ENCODE results near the gene RAB31.

Gene RAB31

GRCh38 chr18:9700261-9700796 lies 7.8 kb upstream of the RAB31 start:
- TF ChIP-seq ZNF335 (tag by site-specific recombination; conservative IDR thresholded peaks at IDR 0.05) (peak; percentile 51), KLF10 (tag by site-specific recombination; IDR thresholded peaks at IDR 0.05) (0 out of 2 replicates have a peak, but pooled peaks have one; percentile 33), ZNF692 (tag by site-specific recombination; IDR thresholded peaks at IDR 0.05) (no peak), TRIM28 (IDR thresholded peaks at IDR 0.05; ENCODE audit: borderline replicate concordance, low read length) (peak; percentile 73; the same call in 1 of the 2 replicates), PRDM6 (tag by site-specific recombination; IDR thresholded peaks at IDR 0.05) (peak; percentile 68), ZNF280C (tag by site-specific recombination; IDR thresholded peaks at IDR 0.05) (no peak), ZBTB20 (tag by site-specific recombination; IDR thresholded peaks at IDR 0.05) (no peak), ZNF596 (tag by site-specific recombination; IDR thresholded peaks at IDR 0.05) (no peak), ZNF155 (tag by site-specific recombination; IDR thresholded peaks at IDR 0.05) (no peak), ZBTB44 (tag by site-specific recombination; IDR thresholded peaks at IDR 0.05) (no peak), KLF17 (tag by site-specific recombination; IDR thresholded peaks at IDR 0.05) (no peak), BCL6B (tag by site-specific recombination; IDR thresholded peaks at IDR 0.05) (peak; percentile 65; the same call in 1 of the 2 replicates), ZNF449 (tag by site-specific recombination; IDR thresholded peaks at IDR 0.05) (no peak), FEZF1 (tag by site-specific recombination; IDR thresholded peaks at IDR 0.05) (peak; percentile 96), ZNF423 (tag by site-specific recombination; IDR thresholded peaks at IDR 0.05) (no peak), OSR2 (tag by site-specific recombination; IDR thresholded peaks at IDR 0.05) (0 out of 2 replicates have a peak, but pooled peaks have one; percentile 33), ZNF843 (tag by site-specific recombination; IDR thresholded peaks at IDR 0.05) (0 out of 2 replicates have a peak, but pooled peaks have one; percentile 19), ZNF140 (tag by site-specific recombination; IDR thresholded peaks at IDR 0.05) (no peak), ZNF133 (tag by site-specific recombination; IDR thresholded peaks at IDR 0.05) (no peak), ZBTB17 (tag by site-specific recombination; IDR thresholded peaks at IDR 0.05) (0 out of 2 replicates have a peak, but pooled peaks have one; percentile 30), IKZF3 (tag by site-specific recombination; IDR thresholded peaks at IDR 0.05) (0 out of 2 replicates have a peak, but pooled peaks have one; percentile 48), ZNF157 (tag by site-specific recombination; IDR thresholded peaks at IDR 0.05) (no peak), ZNF701 (tag by site-specific recombination; IDR thresholded peaks at IDR 0.05) (no peak), SP3 (tag by site-specific recombination; IDR thresholded peaks at IDR 0.05) (no peak), YY1 (tag by site-specific recombination; IDR thresholded peaks at IDR 0.05) (no peak)
- H3K36me3 ChIP-seq (ENCODE audit: control insufficient read depth in 2 of 2, insufficient read depth in 1 of 2, low read length in 2 of 2), result no peaks in the 10 kb centered on the region
- peaks cover 28% of the 10 kb centered on the region for H3K4me1 ChIP-seq (ENCODE audit: control insufficient read depth, insufficient read depth, low read length)
- ChIA-PET POLR2A (interaction anchor here (0.5 to 1.4 kb wide), 7 partner anchors 12 to 584 kb away, joined by 3 to 8 read pairs (median 4); no protein-coding TSS in a partner anchor), CTCF (interaction anchor here (0.5 to 0.8 kb wide), 5 partner anchors 17 to 667 kb away, joined by 3 to 4 read pairs (median 3); no protein-coding TSS in a partner anchor)
- H3K9me3 ChIP-seq (ENCODE audit: control insufficient read depth, insufficient read depth, low read depth, low read length), result no peaks in the 10 kb centered on the region
- H3K4me3 ChIP-seq (ENCODE audit: low read depth, low read length), result no peak overlapping the region
- peak overlapping the region; percentile 64 for H3K27ac ChIP-seq (ENCODE audit: extremely low read depth, low read depth, low read length)
